RWPE1 (cell line): ENCODE results near the gene UGT1A6.

Experiments used
- CTCF ChIA-PET: fragments of 350-600 bp; sonication (Branson Sonifier 250); formaldehyde crosslinking; extraction: SDS; loops from one replicate; lab custom pipeline; 2021; lab: Yijun Ruan, JAX
- POLR2A ChIA-PET: fragments of 400-600 bp; formaldehyde crosslinking; extraction: SDS; loops from one replicate; lab custom pipeline; 2020; ENCODE audit warnings: antibody characterized with exemption; ENCODE audit not compliant: low non-redundant PET; lab: Yijun Ruan, JAX
- DNase-seq: peaks from one replicate; pipeline ENCODE4 v3.0.0; 2012; ENCODE audit warnings: low spot score
- H3K27ac ChIP-seq: fragments of 450-650 bp; 2 replicates; pipeline ENCODE4 v1.5.1; 2017
- CTCF ChIP-seq: fragments of 450-650 bp; conservative IDR thresholded peaks from 2 replicates; pipeline ENCODE4 v1.5.1; 2017; ENCODE audit warnings: low read depth, mild to moderate bottlenecking

UGT1A6 gene

GRCh38 chr2:233681521-233682099, 11.1 kb upstream of the UGT1A6 start, which contains the start of gene UGT1A7:
TSS of gene UGT1A7 (plus strand) at chr2:233681901. CDS start at chr2:233681938, 37 bp downstream.
- no peak within 1 kb of the TSS for H3K27ac ChIP-seq
- TF ChIP-seq CTCF: no peak
- CTCF ChIA-PET: interaction anchor here (0.7 kb wide), 1 partner anchor 136 kb away, joined by 3 read pairs; no protein-coding TSS in a partner anchor
- POLR2A ChIA-PET: no interaction called here
- DNase-seq: no peak

GRCh38 chr2:233684640-233685039, 8.1 kb upstream of the UGT1A6 start:
- no peak for DNase-seq
- no peak for TF ChIP-seq CTCF
- no peak overlapping the region for H3K27ac ChIP-seq
- ChIA-PET CTCF (no interaction called here), POLR2A (no interaction called here)

GRCh38 chr2:233686928-233687327, 5.8 kb upstream of the UGT1A6 start:
- ChIA-PET POLR2A (no interaction called here), CTCF (interaction anchor here (0.6 kb wide), 1 partner anchor 191 kb away, joined by 3 read pairs; no protein-coding TSS in a partner anchor)
- DNase-seq: no peak
- TF ChIP-seq CTCF: no peak
- H3K27ac ChIP-seq: no peak overlapping the region

GRCh38 chr2:233688341-233688740, 4.3 kb upstream of the UGT1A6 start:
- no peak for DNase-seq
- TF ChIP-seq CTCF: no peak
- ChIA-PET CTCF (no interaction called here), POLR2A (no interaction called here)
- H3K27ac ChIP-seq: no peak overlapping the region

GRCh38 chr2:233689031-233689430, 3.7 kb upstream of the UGT1A6 start:
- POLR2A ChIA-PET: no interaction called here
- TF ChIP-seq CTCF: no peak
- H3K27ac ChIP-seq: no peak overlapping the region
- CTCF ChIA-PET: no interaction called here
- DNase-seq: no peak

GRCh38 chr2:233689501-233689900, 3.2 kb upstream of the UGT1A6 start:
- ChIA-PET POLR2A (no interaction called here), CTCF (no interaction called here)
- DNase-seq: no peak
- H3K27ac ChIP-seq: no peak overlapping the region
- no peak for TF ChIP-seq CTCF
